ENCODE results near the gene SEMA4G. TPM values are rescaled to one million over a fixed set of nuclear protein-coding genes. Genes with fewer than 3 reads are reported as not detected.

SEMA4G gene
- polyA plus RNA-seq, 1 donor from 2014 or later, result 1.7 TPM

DNA sequence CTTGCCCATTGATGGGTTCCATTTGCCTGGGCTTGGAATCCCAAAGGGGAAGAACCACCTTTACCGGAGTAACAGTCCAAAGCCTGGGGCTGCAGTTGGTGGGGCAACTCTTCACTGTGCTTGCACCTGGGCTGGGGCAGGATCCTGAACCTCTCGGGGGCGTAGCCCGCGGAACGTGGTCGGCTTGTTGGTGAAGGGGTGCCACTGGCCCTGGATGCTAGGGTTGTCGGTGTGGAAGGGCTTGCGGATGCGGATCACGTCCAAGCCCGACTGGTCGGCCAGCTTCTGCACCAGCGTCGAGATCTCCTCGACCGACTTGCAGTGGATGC, 17.3 kb downstream of the SEMA4G start:
- H2AFZ ChIP-seq (ENCODE audit: low read depth, low read length), result no peak overlapping the region
- no peaks in the 10 kb centered on the region for H3K27me3 ChIP-seq (ENCODE audit: insufficient read depth, low read depth, low read length)
- no peaks in the 10 kb centered on the region for H3K9me2 ChIP-seq (ENCODE audit: insufficient read depth, low read length)
- H3K79me2 ChIP-seq (replicated peaks; ENCODE audit: insufficient read depth, low read length), result peaks cover 12% of the 10 kb centered on the region
- no peaks in the 10 kb centered on the region for H4K20me1 ChIP-seq (ENCODE audit: insufficient read depth)
- no peaks in the 10 kb centered on the region for H3F3A ChIP-seq (ENCODE audit: insufficient read depth, low read length, poor library complexity, severe bottlenecking)
- TF ChIP-seq, protein P1, sequence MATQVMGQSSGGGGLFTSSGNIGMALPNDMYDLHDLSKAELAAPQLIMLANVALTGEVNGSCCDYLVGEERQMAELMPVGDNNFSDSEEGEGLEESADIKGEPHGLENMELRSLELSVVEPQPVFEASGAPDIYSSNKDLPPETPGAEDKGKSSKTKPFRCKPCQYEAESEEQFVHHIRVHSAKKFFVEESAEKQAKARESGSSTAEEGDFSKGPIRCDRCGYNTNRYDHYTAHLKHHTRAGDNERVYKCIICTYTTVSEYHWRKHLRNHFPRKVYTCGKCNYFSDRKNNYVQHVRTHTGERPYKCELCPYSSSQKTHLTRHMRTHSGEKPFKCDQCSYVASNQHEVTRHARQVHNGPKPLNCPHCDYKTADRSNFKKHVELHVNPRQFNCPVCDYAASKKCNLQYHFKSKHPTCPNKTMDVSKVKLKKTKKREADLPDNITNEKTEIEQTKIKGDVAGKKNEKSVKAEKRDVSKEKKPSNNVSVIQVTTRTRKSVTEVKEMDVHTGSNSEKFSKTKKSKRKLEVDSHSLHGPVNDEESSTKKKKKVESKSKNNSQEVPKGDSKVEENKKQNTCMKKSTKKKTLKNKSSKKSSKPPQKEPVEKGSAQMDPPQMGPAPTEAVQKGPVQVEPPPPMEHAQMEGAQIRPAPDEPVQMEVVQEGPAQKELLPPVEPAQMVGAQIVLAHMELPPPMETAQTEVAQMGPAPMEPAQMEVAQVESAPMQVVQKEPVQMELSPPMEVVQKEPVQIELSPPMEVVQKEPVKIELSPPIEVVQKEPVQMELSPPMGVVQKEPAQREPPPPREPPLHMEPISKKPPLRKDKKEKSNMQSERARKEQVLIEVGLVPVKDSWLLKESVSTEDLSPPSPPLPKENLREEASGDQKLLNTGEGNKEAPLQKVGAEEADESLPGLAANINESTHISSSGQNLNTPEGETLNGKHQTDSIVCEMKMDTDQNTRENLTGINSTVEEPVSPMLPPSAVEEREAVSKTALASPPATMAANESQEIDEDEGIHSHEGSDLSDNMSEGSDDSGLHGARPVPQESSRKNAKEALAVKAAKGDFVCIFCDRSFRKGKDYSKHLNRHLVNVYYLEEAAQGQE (IDR thresholded peaks at IDR 0.05; ENCODE audit: borderline replicate concordance), result no peak
- TF ChIP-seq TAF1 (IDR thresholded peaks at IDR 0.05; ENCODE audit: low read depth), result no peak
- TF ChIP-seq EP300 (conservative IDR thresholded peaks at IDR 0.05; ENCODE audit: poor library complexity, severe bottlenecking), result no peak
- no peak for TF ChIP-seq RAD21 (conservative IDR thresholded peaks at IDR 0.05)
- TF ChIP-seq, protein P2, sequence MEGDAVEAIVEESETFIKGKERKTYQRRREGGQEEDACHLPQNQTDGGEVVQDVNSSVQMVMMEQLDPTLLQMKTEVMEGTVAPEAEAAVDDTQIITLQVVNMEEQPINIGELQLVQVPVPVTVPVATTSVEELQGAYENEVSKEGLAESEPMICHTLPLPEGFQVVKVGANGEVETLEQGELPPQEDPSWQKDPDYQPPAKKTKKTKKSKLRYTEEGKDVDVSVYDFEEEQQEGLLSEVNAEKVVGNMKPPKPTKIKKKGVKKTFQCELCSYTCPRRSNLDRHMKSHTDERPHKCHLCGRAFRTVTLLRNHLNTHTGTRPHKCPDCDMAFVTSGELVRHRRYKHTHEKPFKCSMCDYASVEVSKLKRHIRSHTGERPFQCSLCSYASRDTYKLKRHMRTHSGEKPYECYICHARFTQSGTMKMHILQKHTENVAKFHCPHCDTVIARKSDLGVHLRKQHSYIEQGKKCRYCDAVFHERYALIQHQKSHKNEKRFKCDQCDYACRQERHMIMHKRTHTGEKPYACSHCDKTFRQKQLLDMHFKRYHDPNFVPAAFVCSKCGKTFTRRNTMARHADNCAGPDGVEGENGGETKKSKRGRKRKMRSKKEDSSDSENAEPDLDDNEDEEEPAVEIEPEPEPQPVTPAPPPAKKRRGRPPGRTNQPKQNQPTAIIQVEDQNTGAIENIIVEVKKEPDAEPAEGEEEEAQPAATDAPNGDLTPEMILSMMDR (IDR thresholded peaks at IDR 0.05; ENCODE audit: poor library complexity, severe bottlenecking), result no peak
- no peak for TF ChIP-seq POLR2AphosphoS5 (IDR thresholded peaks at IDR 0.05)
- no peak for TF ChIP-seq EZH2 (IDR thresholded peaks at IDR 0.05; ENCODE audit: borderline replicate concordance, insufficient read depth, low read length, poor library complexity, severe bottlenecking)
- TF ChIP-seq MXI1 (conservative IDR thresholded peaks at IDR 0.05; ENCODE audit: poor library complexity, severe bottlenecking), result no peak
- no peak for TF ChIP-seq SMC3 (conservative IDR thresholded peaks at IDR 0.05; ENCODE audit: poor library complexity)
- no peaks in the 10 kb centered on the region for H3K9me3 ChIP-seq (ENCODE audit: low read length)
- H3K4me2 ChIP-seq (ENCODE audit: low read length), result peak overlapping the region; percentile 90
- peak overlapping the region; percentile 94 for H3K27ac ChIP-seq (ENCODE audit: low read length)
- no peaks in the 10 kb centered on the region for H3K36me3 ChIP-seq (ENCODE audit: insufficient read depth, low read length)
- peak overlapping the region; percentile 87 for H3K4me3 ChIP-seq (ENCODE audit: low read length)
- peak overlapping the region; percentile 93 for H3K9ac ChIP-seq (ENCODE audit: low read length)

DNA sequence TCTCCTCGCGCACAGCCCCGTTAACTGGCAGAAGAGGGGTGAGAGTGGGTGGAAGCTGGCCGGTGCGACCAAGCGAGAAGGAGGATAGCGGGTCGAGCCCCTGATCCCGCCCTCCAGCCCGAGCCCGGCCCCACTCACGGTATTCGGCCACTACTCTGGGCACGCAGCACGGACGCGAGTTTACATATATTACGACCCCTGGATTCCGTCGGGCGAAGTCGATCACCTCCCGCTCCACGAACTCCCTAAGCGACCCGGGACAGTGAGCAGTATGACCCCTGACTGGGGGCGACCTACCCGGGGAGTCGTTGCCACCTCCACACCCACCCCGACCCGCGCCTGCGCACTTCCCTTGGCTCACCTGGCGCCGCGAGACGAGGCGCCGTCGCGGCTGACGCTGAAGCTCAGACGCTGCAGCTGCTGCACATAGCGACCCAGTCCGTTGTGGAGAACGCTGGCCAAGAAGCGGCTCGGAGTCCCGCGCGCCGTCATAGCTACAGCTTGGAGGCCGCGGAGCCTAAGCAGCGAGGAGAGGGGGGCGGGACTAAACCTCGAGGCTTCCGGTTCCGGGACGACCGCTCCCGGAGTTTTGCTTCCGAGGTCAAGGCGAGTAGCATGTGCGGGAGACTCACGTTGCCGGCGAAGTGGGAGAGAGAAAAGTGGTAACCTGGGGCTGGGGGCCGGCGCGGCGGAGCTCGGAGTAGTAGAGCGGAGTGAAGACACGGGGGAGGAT, 17.8 kb downstream of the SEMA4G start, which contains the start of the genes MRPL43 and TWNK:
Gene MRPL43, minus strand, starts transcription at position 546 of the 733 bp plus-strand sequence. Its CDS starts 54 bp downstream, at position 492.
Gene TWNK, plus strand, starts transcription at position 592 of the 733 bp plus-strand sequence. CDS start 668 bp downstream, outside the sequence.
- Histone ChIP-seq H3K9me3 (ENCODE audit: low read length) (no peaks in the 10 kb centered on the region), H4K20me1 (ENCODE audit: insufficient read depth) (no peaks in the 10 kb centered on the region), H3K27me3 (ENCODE audit: insufficient read depth, low read depth, low read length) (no peaks in the 10 kb centered on the region), H3K4me3 (ENCODE audit: low read length) (peak within 1 kb of the TSS; percentile 87), H3K27ac (ENCODE audit: low read length) (peak within 1 kb of the TSS; percentile 94), H3K79me2 (replicated peaks; ENCODE audit: insufficient read depth, low read length) (peaks cover 12% of the 10 kb centered on the region), H3K36me3 (ENCODE audit: insufficient read depth, low read length) (no peaks in the 10 kb centered on the region), H3K9ac (ENCODE audit: low read length) (peak within 1 kb of the TSS; percentile 93), H3K4me2 (ENCODE audit: low read length) (peak within 1 kb of the TSS; percentile 90), H3F3A (ENCODE audit: insufficient read depth, low read length, poor library complexity, severe bottlenecking) (no peaks in the 10 kb centered on the region), H3K9me2 (ENCODE audit: insufficient read depth, low read length) (no peaks in the 10 kb centered on the region), H2AFZ (ENCODE audit: low read depth, low read length) (peak within 1 kb of the TSS; percentile 81)
- TF ChIP-seq RAD21 (conservative IDR thresholded peaks at IDR 0.05) (no peak), EP300 (conservative IDR thresholded peaks at IDR 0.05; ENCODE audit: poor library complexity, severe bottlenecking) (peak; percentile 45), SMC3 (conservative IDR thresholded peaks at IDR 0.05; ENCODE audit: poor library complexity) (peak; percentile 26), EZH2 (IDR thresholded peaks at IDR 0.05; ENCODE audit: borderline replicate concordance, insufficient read depth, low read length, poor library complexity, severe bottlenecking) (no peak), TAF1 (IDR thresholded peaks at IDR 0.05; ENCODE audit: low read depth) (peak; percentile 76), MXI1 (conservative IDR thresholded peaks at IDR 0.05; ENCODE audit: poor library complexity, severe bottlenecking) (peak; percentile 100), POLR2AphosphoS5 (IDR thresholded peaks at IDR 0.05) (peak; percentile 87)
- TF ChIP-seq, protein P2 (IDR thresholded peaks at IDR 0.05; ENCODE audit: poor library complexity, severe bottlenecking), result no peak
- TF ChIP-seq, protein P1 (IDR thresholded peaks at IDR 0.05; ENCODE audit: borderline replicate concordance), result peak; percentile 79
